Vagina (tissue), 2 donors: ENCODE measurements around the gene PLEKHM2.

ENCODE experiments used
- CTCF ChIP-seq, 3 experiments: fragments of 450-650 bp in 2 of 3; fragments of 200-600 bp in 1 of 3; sonication (generic) in 1 of 3; IDR thresholded peaks; one replicate each; pipeline ENCODE4 v1.5.1; 2017 to 2019; ENCODE audit warnings: antibody characterized with exemption in 3 of 3, mild to moderate bottlenecking in 2 of 3, moderate library complexity in 2 of 3
- POLR2AphosphoS5 ChIP-seq, 2 donors: sonication (generic); formaldehyde crosslinking; IDR thresholded peaks; one replicate each; pipeline ENCODE4 v1.9.0; 2017; ENCODE audit warnings: antibody characterized with exemption in 2 of 2, mild to moderate bottlenecking in 2 of 2, low read depth in 1 of 2; ENCODE audit not compliant: insufficient read depth in 1 of 2

DNA sequence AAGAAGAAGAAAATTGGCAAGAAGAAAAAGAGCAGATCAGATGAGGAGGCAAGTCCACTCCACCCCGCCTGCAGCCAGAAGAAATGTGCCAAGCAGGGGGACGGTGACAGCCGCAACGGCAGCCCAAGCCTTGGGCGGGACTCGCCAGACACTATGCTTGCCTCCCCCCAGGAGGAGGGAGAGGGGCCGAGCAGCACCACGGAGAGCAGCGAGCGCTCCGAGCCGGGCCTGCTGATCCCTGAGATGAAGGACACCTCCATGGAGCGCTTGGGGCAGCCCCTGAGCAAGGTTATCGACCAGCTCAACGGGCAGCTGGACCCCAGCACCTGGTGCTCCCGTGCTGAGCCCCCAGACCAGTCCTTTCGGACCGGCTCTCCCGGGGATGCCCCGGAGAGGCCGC, 42.9 kb downstream of the PLEKHM2 start:
- TF ChIP-seq POLR2AphosphoS5 (IDR thresholded peaks at IDR 0.05; ENCODE audit: insufficient read depth in 1 of 2, low read depth in 1 of 2) (no peak), CTCF (IDR thresholded peaks at IDR 0.05) (no peak)
